Endothelial cell of umbilical vein (primary cell): Measurements from ENCODE around the gene SRD5A1.

Experiments
- EZH2 ChIP-seq: IDR thresholded peaks from 2 replicates; pipeline ENCODE4 v1.6.1; 2012; ENCODE audit warnings: borderline replicate concordance, low read depth, mild to moderate bottlenecking, moderate library complexity, low read length, inconsistent platforms; ENCODE audit not compliant: severe bottlenecking
- GATA2 ChIP-seq: IDR thresholded peaks from 2 replicates; pipeline ENCODE4 v1.7.0; 2011; ENCODE audit warnings: low read depth, mild to moderate bottlenecking, moderate library complexity, mixed read lengths, low read length; ENCODE audit not compliant: insufficient read length, insufficient read depth
- JUN ChIP-seq: IDR thresholded peaks from 2 replicates; pipeline ENCODE4 v1.6.1; 2011; ENCODE audit warnings: borderline replicate concordance, low read depth; ENCODE audit not compliant: insufficient read length, insufficient read depth
- MYC ChIP-seq: IDR thresholded peaks from one replicate; pipeline ENCODE4 v1.6.1; 2011; ENCODE audit warnings: mild to moderate bottlenecking, low read depth, low read length
- POLR2A ChIP-seq: IDR thresholded peaks from 2 replicates; pipeline ENCODE4 v1.6.1; 2012; ENCODE audit warnings: low read depth, mild to moderate bottlenecking, control low read depth, low read length
- POLR2AphosphoS5 ChIP-seq: IDR thresholded peaks from 2 replicates; pipeline ENCODE4 v1.6.1; 2012; ENCODE audit warnings: low read depth, mild to moderate bottlenecking, control low read depth, low read length, moderate library complexity; ENCODE audit not compliant: insufficient read depth
- TF ChIP-seq, protein P1 (sequence below), 2 donors: IDR thresholded peaks; 1 replicate in 1 of 2; 2 replicates in 1 of 2; pipeline ENCODE4 v1.5.1; 2011; ENCODE audit warnings: low read length in 2 of 2, mild to moderate bottlenecking in 2 of 2, moderate library complexity in 2 of 2, control low read depth in 1 of 2, inconsistent platforms in 1 of 2, low read depth in 1 of 2; ENCODE audit not compliant: insufficient read depth in 1 of 2; ENCODE audit errors: extremely low read depth in 1 of 2

DNA sequence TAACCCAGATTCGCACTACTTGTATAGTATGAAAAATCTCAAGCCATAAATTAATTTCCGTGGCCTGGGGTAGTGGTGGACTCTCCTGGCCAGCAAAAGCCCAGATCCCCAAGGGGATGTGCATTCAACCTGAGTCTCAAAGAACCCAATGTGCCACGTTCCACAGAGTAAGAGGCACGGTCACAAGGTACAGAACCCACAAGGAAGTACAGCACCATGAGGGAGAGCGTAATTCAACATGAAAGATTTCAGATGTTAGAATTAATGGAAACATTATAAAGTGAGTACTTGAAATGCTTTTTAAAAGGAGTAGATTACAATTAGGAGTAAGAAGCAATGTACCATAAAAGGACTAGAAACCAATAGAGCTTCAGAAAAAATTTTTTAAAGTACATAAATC is 23.4 kb downstream of the SRD5A1 start:
- no peak for TF ChIP-seq EZH2
- TF ChIP-seq, protein P1, sequence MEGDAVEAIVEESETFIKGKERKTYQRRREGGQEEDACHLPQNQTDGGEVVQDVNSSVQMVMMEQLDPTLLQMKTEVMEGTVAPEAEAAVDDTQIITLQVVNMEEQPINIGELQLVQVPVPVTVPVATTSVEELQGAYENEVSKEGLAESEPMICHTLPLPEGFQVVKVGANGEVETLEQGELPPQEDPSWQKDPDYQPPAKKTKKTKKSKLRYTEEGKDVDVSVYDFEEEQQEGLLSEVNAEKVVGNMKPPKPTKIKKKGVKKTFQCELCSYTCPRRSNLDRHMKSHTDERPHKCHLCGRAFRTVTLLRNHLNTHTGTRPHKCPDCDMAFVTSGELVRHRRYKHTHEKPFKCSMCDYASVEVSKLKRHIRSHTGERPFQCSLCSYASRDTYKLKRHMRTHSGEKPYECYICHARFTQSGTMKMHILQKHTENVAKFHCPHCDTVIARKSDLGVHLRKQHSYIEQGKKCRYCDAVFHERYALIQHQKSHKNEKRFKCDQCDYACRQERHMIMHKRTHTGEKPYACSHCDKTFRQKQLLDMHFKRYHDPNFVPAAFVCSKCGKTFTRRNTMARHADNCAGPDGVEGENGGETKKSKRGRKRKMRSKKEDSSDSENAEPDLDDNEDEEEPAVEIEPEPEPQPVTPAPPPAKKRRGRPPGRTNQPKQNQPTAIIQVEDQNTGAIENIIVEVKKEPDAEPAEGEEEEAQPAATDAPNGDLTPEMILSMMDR (IDR thresholded peaks at IDR 0.05; ENCODE audit: extremely low read depth in 1 of 2, insufficient read depth in 1 of 2, low read depth in 1 of 2, low read length in 2 of 2), result no peak
- TF ChIP-seq POLR2A, result no peak
- TF ChIP-seq POLR2AphosphoS5, result no peak
- TF ChIP-seq GATA2, result no peak
- no peak for TF ChIP-seq MYC
- TF ChIP-seq JUN, result no peak
